GM18907 (cell line): ENCODE results near the gene GGCX.

Experiments
- ATAC-seq: cut with Tn5 transposase; IDR thresholded peaks from one replicate; pipeline ENCODE4 v1.9.1; 2021; ENCODE audit warnings: mild to moderate bottlenecking, moderate library complexity; ENCODE audit not compliant: unreplicated experiment

Gene GGCX

GRCh38 chr2:85542777-85543176, 18.5 kb downstream of the GGCX start:
- ATAC-seq = no peak

- ATAC-seq = no peak
Measured at GRCh38 chr2:85541753-85542457, 19.4 kb downstream of the GGCX start.

- no peak for ATAC-seq
Measured at GRCh38 chr2:85541262-85541661, 20.0 kb downstream of the GGCX start.

- no peak for ATAC-seq
Measured at GRCh38 chr2:85540133-85540648, 21.1 kb downstream of the GGCX start.

- ATAC-seq = peak; percentile 34
Measured at GRCh38 chr2:85539361-85540132, 21.7 kb downstream of the GGCX start.

- ATAC-seq = peak; percentile 79
Measured at GRCh38 chr2:85538507-85539360, 22.6 kb downstream of the GGCX start, which contains the start of gene MAT2A. Gene MAT2A, plus strand, starts transcription at chr2:85539168. Its CDS starts 120 bp downstream, at chr2:85539288.

- no peak for ATAC-seq
Measured at GRCh38 chr2:85537600-85538506, 23.4 kb downstream of the GGCX start.

GRCh38 chr2:85536479-85536878, 24.8 kb downstream of the GGCX start:
- no peak for ATAC-seq

GRCh38 chr2:85534881-85535280, 26.4 kb downstream of the GGCX start:
- ATAC-seq = no peak

GRCh38 chr2:85534099-85534498, 27.2 kb downstream of the GGCX start:
- no peak for ATAC-seq

- ATAC-seq = no peak
Measured at GRCh38 chr2:85531589-85531988, 29.7 kb downstream of the GGCX start.

GRCh38 chr2:85529809-85530208, 31.5 kb downstream of the GGCX start:
- no peak for ATAC-seq

GRCh38 chr2:85528355-85528754, 32.9 kb downstream of the GGCX start:
- no peak for ATAC-seq

- no peak for ATAC-seq
Measured at GRCh38 chr2:85527787-85528186, 33.5 kb downstream of the GGCX start.

GRCh38 chr2:85525567-85525966, 35.7 kb downstream of the GGCX start:
- ATAC-seq = no peak

GRCh38 chr2:85525029-85525428, 36.3 kb downstream of the GGCX start:
- ATAC-seq = no peak

GRCh38 chr2:85524336-85524908, 36.9 kb downstream of the GGCX start:
- no peak for ATAC-seq

- no peak for ATAC-seq
Measured at GRCh38 chr2:85523903-85524335, 37.4 kb downstream of the GGCX start.

- no peak for ATAC-seq
Measured at GRCh38 chr2:85523062-85523902, 38.0 kb downstream of the GGCX start.
